Thoracic aorta (tissue), 2 donors: Measurements from ENCODE around the gene ZSCAN18. TPM values are rescaled to one million over a fixed set of nuclear protein-coding genes. Genes with fewer than 3 reads are reported as not detected.

Source experiments
- ATAC-seq: fragments of 150-250 bp; one replicate; pipeline ENCODE4 v1.8.0; 2017; ENCODE audit warnings: low read depth; ENCODE audit not compliant: insufficient number of reproducible peaks, low FRiP score
- DNase-seq: peaks from one replicate; pipeline ENCODE4 v3.0.0-alpha.2; 2020; ENCODE audit warnings: low spot score
- H3K27ac ChIP-seq, 2 donors: fragments of 200-600 bp; sonication (generic); 1 replicate in 1 of 2; 2 replicates in 1 of 2; pipeline ENCODE4 v1.5.1; 2016; ENCODE audit warnings: mild to moderate bottlenecking in 2 of 2, moderate library complexity in 2 of 2
- H3K27me3 ChIP-seq: fragments of 200-600 bp; sonication (generic); replicated peaks from 2 replicates; pipeline ENCODE4 v1.6.0; 2016; ENCODE audit warnings: mild to moderate bottlenecking; ENCODE audit not compliant: insufficient read depth
- H3K36me3 ChIP-seq: fragments of 200-600 bp; sonication (generic); one replicate; pipeline ENCODE4 v1.5.1; 2016
- H3K4me1 ChIP-seq, 2 donors: fragments of 200-600 bp; sonication (generic); 1 replicate in 1 of 2; 2 replicates in 1 of 2; pipeline versions ENCODE4 v1.5.1 to v1.6.0; 2016; ENCODE audit warnings: low read depth in 2 of 2, mild to moderate bottlenecking in 1 of 2; ENCODE audit not compliant: control insufficient read depth in 1 of 2
- H3K4me3 ChIP-seq: fragments of 200-600 bp; sonication (generic); 2 replicates; pipeline ENCODE4 v1.5.1; 2016; ENCODE audit warnings: mild to moderate bottlenecking
- H3K9me3 ChIP-seq: fragments of 200-600 bp; sonication (generic); 2 replicates; pipeline ENCODE4 v1.5.1; 2016
- CTCF ChIP-seq: fragments of 200-600 bp; sonication (generic); IDR thresholded peaks from one replicate; pipeline ENCODE4 v1.5.1; 2019; ENCODE audit warnings: antibody characterized with exemption
- total RNA-seq, 2 donors: library from RNA; depleted of rRNA; stranded (reverse); fragments of >200 nt; gene quantifications; one replicate each; pipeline versions ENCODE4 v1.1.0 to v1.2.3, GENCODE V29; 2016

Gene ZSCAN18
- total RNA-seq, 2 donors from 2014 or later: 90.9 to 102 TPM

GRCh38 chr19:58063712-58064111 is 34.3 kb downstream of the ZSCAN18 start:
- no peak for TF ChIP-seq CTCF
- Histone ChIP-seq H3K27me3 (no peaks in the 10 kb centered on the region), H3K27ac (no peak overlapping the region), H3K4me3 (no peak overlapping the region), H3K36me3 (peaks cover 30% of the 10 kb centered on the region), H3K9me3 (peaks cover 45% of the 10 kb centered on the region), H3K4me1 (peaks cover 0 to 8% of the 10 kb centered on the region in 2 donors)
- no peak for DNase-seq
- no peak for ATAC-seq

GRCh38 chr19:58060231-58060630 is 37.8 kb downstream of the ZSCAN18 start:
- H3K27me3 ChIP-seq: no peaks in the 10 kb centered on the region
- TF ChIP-seq CTCF: no peak
- H3K4me1 ChIP-seq: peaks cover 0 to 8% of the 10 kb centered on the region in 2 donors
- H3K36me3 ChIP-seq: peaks cover 9% of the 10 kb centered on the region
- ATAC-seq: no peak
- no peak overlapping the region for H3K27ac ChIP-seq
- peak overlapping the region; percentile 88 for H3K4me3 ChIP-seq
- no peak for DNase-seq
- H3K9me3 ChIP-seq: peaks cover 14% of the 10 kb centered on the region

GRCh38 chr19:58059671-58060078 is 38.4 kb downstream of the ZSCAN18 start:
- Histone ChIP-seq H3K4me3 (peak overlapping the region; percentile 88), H3K9me3 (peaks cover 14% of the 10 kb centered on the region), H3K4me1 (peaks cover 0 to 8% of the 10 kb centered on the region in 2 donors), H3K27me3 (no peaks in the 10 kb centered on the region), H3K36me3 (peaks cover 9% of the 10 kb centered on the region), H3K27ac (peak overlapping the region; percentile 85 to 89)
- ATAC-seq (no peak), DNase-seq (no peak)
- TF ChIP-seq CTCF: no peak

GRCh38 chr19:58059003-58059670 is 38.9 kb downstream of the ZSCAN18 start, which contains the start of gene ZNF135:
Gene ZNF135, plus strand, starts transcription at chr19:58059282. Its CDS starts 721 bp downstream, at chr19:58060003.
- Histone ChIP-seq H3K9me3 (peaks cover 9% of the 10 kb centered on the region), H3K27ac (peak within 1 kb of the TSS; percentile 85 to 89), H3K4me3 (peak within 1 kb of the TSS; percentile 88), H3K27me3 (no peaks in the 10 kb centered on the region), H3K36me3 (peaks cover 8% of the 10 kb centered on the region), H3K4me1 (peaks cover 0 to 8% of the 10 kb centered on the region in 2 donors)
- ATAC-seq (peak; percentile 89), DNase-seq (peak; percentile 52)
- TF ChIP-seq CTCF: no peak

- H3K36me3 ChIP-seq: peaks cover 3% of the 10 kb centered on the region
- H3K27ac ChIP-seq: peak overlapping the region; percentile 85 to 89
- no peaks in the 10 kb centered on the region for H3K27me3 ChIP-seq
- peak overlapping the region; percentile 88 for H3K4me3 ChIP-seq
- peaks cover 0 to 8% of the 10 kb centered on the region in 2 donors for H3K4me1 ChIP-seq
- DNase-seq (no peak), ATAC-seq (no peak)
- TF ChIP-seq CTCF: no peak
- H3K9me3 ChIP-seq: peaks cover 9% of the 10 kb centered on the region
Measured at GRCh38 chr19:58058467-58058866, 39.6 kb downstream of the ZSCAN18 start.
